GM18951 (cell line): Measurements from ENCODE around the gene EMID1.

ENCODE experiments used
- POLR2A ChIP-seq: IDR thresholded peaks from 4 replicates; pipeline ENCODE4 v1.6.1; 2011; ENCODE audit warnings: mild to moderate bottlenecking; ENCODE audit not compliant: insufficient read length, insufficient read depth; ENCODE audit errors: extremely low read depth
- in situ Hi-C: fragments of 300-500 bp; cut with MboI; formaldehyde crosslinking; loops from one replicate; pipeline ENCODE4 v1.12.0; 2022; ENCODE audit warnings: low sequenced_read_pairs, mixed read lengths, inconsistent platforms; ENCODE audit not compliant: unreplicated experiment

The EMID1 gene

DNA sequence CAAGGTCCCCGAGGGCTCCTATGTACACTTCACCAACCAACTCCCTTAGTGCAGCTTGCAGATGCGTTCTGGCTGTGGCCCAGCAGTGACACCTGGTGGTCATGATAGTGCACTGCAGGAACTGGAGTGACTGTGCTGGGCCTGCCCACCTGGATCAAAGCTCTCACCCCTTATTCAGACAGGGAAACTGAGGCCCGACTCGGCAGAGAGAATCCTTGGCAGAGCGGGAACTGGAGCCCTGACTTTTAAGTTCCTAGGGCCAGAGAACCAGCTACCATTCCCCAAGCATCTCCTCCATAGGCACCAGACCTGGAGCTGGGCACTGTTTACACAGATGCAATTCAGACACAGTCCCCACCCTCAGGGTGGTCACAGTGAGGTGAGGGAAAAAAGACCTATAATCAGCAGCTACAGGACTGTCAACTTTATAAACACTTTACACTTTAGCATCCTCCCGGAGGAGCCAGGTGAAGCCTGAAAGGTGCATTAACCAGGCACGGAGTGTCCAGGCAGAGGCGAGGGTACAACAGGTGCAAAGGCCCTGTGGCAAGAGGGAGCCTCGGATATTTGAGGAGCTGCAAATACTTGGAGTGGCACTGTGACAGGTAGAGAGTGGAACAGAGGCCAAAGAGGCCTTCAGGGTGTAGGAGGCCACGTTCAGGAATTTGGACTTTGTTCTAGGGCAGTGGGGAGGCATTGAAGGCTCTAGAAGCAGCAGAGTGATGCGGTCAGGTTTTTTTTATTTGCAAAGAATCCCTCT, 40.1 kb downstream of the EMID1 start:
- TF ChIP-seq POLR2A = no peak
- in situ Hi-C loops = loop anchor here (25.0 kb wide), 1 partner anchor 384 kb away; no protein-coding TSS in a partner anchor

DNA sequence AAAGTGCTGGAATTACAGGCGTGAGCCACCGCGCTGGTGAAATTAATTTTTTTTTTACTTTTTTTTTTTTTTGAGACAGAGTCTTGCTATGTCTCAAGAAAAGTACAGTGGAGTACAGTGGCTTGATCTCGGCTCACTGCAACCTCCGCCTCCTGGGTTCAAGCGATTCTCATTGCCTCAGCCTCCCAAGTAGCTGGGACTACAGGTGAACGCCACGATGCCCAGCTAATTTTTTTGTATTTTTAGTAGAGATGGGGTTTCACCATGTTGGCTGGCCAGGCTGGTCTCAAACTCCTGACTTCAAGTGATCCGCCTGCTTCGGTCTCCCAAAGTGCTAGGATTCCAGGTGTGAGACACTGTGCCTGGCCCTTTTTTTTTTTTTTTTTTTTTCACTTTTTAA, 42.2 kb downstream of the EMID1 start:
- in situ Hi-C loops = loop anchor here (25.0 kb wide), 1 partner anchor 386 kb away; no protein-coding TSS in a partner anchor

DNA sequence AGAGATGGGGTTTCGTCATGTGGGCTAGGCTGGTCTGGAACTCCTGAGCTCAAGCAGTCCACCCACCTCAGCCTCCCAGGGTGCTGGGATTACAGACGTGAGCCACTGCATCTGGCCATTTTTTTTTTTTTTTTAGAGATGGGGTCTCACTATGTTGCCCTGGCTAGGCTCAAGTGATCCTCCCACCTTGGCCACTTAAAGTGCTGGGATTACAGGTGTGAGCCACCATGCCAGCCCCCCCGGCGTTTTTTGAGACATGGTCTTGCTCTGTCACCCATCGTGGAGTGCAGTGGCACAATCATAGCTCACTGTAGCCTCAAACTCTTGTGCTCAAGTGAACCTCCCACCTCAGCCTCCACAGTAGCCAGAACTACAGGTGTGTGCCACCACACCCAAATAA, 45.6 kb downstream of the EMID1 start:
- in situ Hi-C loops = no loop called here
- no peak for TF ChIP-seq POLR2A

DNA sequence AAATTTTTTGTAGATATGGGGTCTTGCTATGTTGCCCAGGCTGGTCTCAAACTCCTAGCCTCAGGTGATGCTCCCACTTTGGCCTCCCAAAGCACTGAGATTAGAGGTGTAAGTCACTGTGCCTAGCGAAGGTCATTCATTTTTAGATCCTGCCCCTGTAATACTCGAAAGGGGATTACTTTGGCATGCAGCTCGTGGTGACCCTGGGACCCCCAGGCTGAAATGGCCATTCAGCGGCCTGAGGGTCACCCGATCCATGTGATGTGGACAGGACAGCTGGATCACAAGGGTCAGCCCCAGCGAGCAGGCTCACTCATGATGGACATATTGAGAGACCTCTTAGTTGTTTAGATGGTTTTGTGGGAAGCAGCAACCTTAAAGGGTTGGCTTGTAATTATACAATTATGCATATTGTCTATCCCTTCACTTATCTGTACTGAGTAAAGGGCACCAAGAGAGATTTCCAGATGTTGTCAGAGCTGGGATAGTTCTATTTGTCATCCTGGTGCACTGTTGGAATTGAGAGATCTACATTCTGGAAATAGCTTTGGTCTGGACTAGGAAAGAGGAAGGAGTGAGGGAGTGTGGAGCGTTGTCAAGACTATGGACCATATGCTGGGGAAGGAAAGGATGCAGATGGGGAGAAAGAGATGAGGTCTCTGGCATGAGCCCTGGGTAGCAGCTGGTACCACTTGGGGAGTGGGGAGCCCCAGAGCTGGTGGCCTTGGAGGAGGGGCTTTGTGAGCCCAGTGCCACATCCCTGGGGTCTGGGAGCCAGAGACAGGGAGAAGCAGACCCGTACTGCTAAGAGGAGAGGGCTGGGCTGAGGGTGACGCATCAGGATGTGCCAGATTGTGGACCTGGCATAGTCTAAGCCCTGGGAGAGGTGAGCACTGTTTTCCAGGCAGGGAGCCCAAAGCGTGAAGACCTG, 46.5 kb downstream of the EMID1 start:
- TF ChIP-seq POLR2A = no peak
- in situ Hi-C loops = no loop called here

DNA sequence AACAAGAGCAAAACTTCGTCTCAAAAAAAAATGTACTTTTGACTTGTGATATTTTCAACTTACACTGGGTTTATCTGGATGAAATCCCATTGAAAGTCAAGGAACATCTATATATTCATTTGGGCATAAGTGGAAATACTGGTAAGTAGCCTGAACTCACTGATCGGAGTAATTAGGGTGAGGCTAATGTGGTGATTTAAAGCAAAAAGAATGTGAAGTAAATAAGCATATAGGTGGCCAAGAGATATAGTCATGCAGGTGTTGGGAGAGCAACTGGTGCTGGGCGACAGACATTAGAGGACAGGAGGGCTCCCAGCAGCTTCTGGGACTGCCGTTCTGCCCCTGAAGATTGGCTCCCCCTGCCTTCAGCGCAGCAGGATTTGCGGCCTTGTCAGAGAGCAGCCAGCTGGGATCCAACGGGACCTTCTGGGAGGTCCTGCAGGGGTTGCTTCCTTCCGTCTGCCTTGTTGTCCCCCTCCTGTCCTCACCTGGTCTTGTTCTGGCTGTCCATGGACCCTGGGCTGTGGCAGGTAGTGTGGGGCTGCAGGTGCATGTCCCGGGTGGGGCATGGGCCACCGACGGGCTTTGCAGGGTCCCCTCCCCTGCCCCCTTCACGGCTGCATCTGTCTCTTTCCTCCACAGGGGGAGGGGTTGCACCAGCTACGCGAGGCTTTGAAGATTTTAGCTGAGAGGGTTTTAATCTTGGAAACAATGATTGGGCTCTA, 48.0 kb downstream of the EMID1 start:
- in situ Hi-C loops = no loop called here
- TF ChIP-seq POLR2A = no peak

DNA sequence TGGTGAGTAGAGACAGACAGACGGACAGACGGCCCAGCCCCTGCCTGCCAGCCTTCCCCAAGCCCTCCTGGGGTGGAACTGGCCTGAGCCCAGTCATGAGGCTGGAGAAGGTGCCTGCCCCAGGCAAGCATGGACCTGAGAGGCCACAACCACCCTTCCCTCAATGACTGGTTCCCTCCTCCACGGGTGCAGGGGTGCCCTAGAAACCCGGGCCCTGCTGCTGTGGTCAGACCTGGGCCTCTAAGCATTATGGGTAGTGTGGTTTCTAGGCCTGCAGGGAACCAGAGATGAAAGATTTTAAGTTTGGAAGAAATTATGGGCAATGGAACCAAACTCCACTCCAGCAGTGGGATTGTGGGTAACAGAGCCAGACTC, 48.6 kb downstream of the EMID1 start:
- TF ChIP-seq POLR2A = no peak
- in situ Hi-C loops = no loop called here

DNA sequence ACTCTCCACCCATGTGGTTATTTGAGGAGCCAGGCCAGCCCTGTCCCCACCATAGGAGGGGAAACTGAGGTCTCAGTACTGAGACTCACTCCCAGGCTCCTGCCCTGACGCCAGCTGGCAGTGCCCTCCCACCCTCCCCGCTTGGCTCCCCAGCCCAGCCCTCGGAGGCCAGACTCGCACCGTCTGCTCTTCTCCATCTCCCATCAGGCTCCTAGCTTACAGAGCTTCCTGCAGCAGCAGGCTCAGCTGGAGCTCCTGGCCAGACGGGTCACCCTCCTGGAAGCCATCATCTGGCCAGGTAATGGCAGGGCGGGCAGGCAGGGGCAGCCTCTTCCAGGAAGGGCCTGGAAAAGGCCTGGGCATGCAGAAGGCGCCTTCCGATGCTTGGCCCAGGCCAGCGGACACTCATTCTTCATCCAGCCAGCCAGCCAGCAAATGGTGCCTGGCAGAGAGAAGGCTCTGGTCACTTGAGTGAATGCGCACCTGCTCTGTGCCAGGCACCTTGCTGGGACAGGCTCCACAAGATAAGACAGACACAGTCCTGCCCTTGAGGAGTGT, 49.4 kb downstream of the EMID1 start:
- no peak for TF ChIP-seq POLR2A
- in situ Hi-C loops = no loop called here

DNA sequence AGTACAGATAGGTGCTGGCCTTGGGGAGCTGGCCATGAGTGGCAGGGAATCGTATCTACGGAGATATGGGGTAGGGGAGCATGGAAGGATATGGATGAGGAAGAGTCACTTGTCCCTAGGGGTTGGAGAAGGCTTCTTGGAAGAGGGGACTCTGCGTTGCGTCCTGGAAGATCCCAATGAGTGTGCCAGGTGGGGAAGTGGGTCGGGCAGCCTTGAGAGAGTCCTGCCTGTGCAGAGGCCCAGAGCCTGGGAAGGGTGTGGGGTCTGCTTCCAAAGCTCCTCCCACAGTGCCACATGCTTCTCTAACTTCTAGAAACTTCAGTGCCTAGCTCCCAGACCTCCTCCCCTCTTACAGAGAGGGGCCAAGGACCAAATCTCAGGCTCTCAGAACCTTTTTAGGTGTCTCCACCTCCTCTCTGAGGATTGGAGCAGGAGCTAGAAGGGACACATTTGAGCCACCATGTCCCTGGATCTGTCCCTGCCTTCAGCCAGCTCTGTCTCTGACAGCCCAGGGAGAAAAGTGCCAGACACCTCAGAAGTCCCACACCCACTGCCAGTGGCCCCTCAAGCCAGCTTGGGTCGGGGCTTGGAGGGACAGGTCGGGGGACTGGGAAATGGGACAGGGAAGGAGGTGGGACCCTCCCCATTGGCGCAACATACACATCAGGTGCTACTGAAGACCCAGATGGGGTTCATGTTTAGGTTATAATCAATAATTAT, 51.1 kb downstream of the EMID1 start:
- in situ Hi-C loops = no loop called here
- TF ChIP-seq POLR2A = no peak

DNA sequence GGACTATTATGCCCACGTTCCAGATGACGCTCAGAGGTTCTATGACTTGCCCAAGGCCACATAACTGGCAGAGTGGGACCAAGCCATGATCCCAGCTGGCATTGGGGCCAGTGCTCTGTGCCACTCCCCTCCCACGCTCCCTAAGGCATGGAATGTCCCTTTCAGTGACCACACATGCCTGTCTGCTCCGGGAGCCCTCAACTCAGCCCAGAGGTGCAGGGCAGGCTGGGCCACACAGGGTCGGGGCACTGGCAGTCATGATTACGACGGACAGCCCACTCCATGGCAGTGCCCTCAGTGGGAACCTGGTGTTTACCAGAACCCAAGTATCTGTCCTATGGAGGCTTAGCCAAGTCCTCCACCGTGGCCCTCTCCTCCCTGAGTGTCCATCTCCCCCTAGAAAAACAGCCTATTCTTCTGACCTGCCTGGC, 52.1 kb downstream of the EMID1 start:
- no peak for TF ChIP-seq POLR2A
- in situ Hi-C loops = no loop called here

DNA sequence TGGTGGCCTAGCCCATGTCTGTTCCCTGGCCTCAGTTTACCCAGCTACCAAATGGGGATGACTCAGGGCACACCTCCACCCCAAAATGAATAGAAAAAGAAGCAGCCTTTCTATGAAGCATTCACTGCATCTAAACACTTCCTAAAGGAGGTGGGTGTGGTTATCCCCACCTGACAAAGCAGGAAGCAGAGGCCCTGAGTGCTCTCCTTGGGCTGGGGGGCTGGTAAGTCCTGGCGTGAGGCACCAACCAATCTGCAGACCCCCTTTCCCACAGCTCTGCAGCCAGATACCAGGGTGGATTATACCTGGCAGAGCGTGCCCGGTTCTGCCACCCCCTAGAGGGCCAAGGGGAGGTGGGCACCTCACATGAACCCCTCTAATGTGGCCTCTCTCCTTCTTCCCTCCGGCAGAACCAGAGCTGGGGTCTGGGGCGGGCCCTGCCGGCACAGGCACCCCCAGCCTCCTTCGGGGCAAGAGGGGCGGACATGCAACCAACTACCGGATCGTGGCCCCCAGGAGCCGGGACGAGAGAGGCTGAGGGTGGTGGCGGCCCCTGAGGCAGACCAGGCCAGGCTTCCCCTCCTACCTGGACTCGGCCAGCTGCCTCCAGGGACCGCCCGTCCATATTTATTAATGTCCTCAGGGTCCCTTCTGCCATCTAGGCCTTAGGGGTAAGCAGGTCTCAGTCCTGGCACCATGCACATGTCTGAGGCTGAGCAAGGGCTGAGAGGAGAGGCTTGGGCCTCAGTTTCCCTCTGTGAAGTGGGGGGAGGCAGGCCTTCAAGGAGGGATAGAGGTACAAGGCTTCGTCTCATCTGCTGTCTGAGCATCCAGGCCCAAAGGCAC, 52.9 kb downstream of the EMID1 start:
- in situ Hi-C loops = no loop called here

DNA sequence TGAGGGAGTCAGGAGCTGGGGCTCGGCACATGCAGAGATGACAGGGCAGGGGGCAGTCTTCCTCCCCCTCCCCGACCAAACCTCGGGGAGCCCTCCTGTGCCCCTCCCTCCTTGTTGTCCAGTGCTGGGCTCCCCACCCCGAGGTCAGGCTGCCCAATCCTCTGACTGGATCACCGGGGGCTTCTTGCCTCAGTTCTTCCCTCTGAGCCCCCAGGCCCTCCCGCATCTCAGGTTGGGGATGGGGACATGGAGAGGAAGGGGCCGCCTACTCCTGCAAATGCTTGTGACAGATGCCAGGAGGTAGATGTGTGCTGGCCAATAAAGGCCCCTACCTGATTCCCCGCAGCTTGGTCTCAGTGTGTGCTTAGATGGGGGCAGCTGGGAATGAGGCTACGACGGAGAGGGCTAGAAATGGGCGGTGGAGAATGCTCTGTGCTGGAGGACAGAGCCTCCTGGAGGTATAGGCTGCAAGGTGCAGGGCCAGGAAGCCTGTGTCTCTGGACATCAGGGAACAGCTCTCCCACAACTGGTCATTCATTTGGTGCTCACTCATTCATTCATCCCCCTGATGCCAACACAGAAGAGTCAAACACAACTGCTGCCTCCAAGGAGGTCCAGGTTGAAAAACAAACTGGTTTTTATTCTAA, 53.7 kb downstream of the EMID1 start:
- in situ Hi-C loops = no loop called here
- no peak for TF ChIP-seq POLR2A

More for the DNA sequence above, 52.9 kb downstream of the EMID1 start:
- no peak for TF ChIP-seq POLR2A

DNA sequence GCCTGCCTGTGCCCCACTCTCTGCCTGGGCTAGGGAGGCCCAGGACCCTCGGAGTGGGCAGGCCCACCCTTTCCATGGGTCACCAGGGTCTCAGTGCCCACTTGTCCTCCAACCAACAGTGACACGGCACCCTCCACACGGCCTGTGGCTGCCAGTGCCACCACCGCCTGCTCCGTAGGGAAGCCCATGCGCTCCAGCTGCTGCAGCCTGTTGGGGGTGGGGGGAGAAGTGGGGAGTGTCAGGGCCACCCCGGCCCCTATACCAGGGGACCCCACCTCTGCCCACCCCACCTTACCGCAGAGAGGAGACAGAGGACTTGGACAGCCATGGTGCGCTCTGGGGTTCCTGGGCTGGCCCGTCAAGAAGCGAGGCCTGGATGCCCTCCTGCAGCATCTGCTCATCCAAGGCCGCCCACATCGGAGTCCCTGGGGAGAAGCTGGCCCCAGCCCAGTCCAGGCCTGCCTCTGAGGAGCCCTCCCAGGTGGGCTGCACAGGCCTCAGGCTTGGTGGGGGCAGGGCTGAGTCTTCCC, 54.4 kb downstream of the EMID1 start:
- no peak for TF ChIP-seq POLR2A
- in situ Hi-C loops = no loop called here
